Upper lobe of left lung (tissue), 4 donors: ENCODE measurements around the gene ADAR.

ENCODE experiments used
- CTCF ChIP-seq, 6 experiments: fragments of 450-650 bp in 4 of 6; fragments of 200-600 bp in 2 of 6; sonication (generic) in 2 of 6; IDR thresholded peaks; one replicate each; pipeline ENCODE4 v1.5.1; 2016 to 2019; ENCODE audit warnings: antibody characterized with exemption in 6 of 6
- EP300 ChIP-seq, 4 donors: sonication (generic); formaldehyde crosslinking; IDR thresholded peaks; one replicate each; pipeline ENCODE4 v1.5.1; 2017; ENCODE audit warnings: antibody characterized with exemption in 4 of 4, control low read depth in 2 of 4
- POLR2A ChIP-seq, 4 donors: fragments of 450-650 bp; IDR thresholded peaks; one replicate each; pipeline ENCODE4 v1.5.1; 2016 to 2017; ENCODE audit warnings: antibody characterized with exemption in 4 of 4, mild to moderate bottlenecking in 2 of 4
- POLR2AphosphoS5 ChIP-seq, 2 donors: sonication (generic); formaldehyde crosslinking; IDR thresholded peaks; one replicate each; pipeline ENCODE4 v1.5.1; 2017; ENCODE audit warnings: antibody characterized with exemption in 2 of 2

GRCh38 chr1:154605534-154605933 lies 2.5 kb downstream of the ADAR start:
- TF ChIP-seq POLR2A (IDR thresholded peaks at IDR 0.05) (no peak), POLR2AphosphoS5 (IDR thresholded peaks at IDR 0.05) (no peak), CTCF (IDR thresholded peaks at IDR 0.05) (no peak), EP300 (IDR thresholded peaks at IDR 0.05) (no peak)
